Brain microvascular endothelial cell (primary cell): Measurements from ENCODE around the gene FRMD6.

Experiments used
- DNase-seq: peaks from one replicate; pipeline ENCODE4 v3.0.0-alpha.2; 2020
- H3K27ac ChIP-seq: fragments of 250-450 bp; sonication (Bioruptor Pico); 2 replicates; pipeline ENCODE4 v1.5.1; 2020; ENCODE audit warnings: mild to moderate bottlenecking, moderate library complexity
- H3K27me3 ChIP-seq: fragments of 250-450 bp; sonication (Bioruptor Pico); replicated peaks from 2 replicates; pipeline ENCODE4 v1.5.1; 2020; ENCODE audit warnings: mild to moderate bottlenecking
- H3K36me3 ChIP-seq: fragments of 250-450 bp; sonication (Bioruptor Pico); replicated peaks from 2 replicates; pipeline ENCODE4 v1.5.1; 2020; ENCODE audit warnings: mild to moderate bottlenecking
- H3K4me3 ChIP-seq: 2 replicates; pipeline ENCODE4 v1.5.1; 2011; ENCODE audit warnings: low read depth, mild to moderate bottlenecking, control low read depth, low read length, moderate library complexity
- in situ Hi-C: cut with HindIII; loops from 2 replicates; pipeline ENCODE4 v1.10.0; 2017; ENCODE audit warnings: low sequenced_read_pairs, low pct_ligation_motif_present
- TF ChIP-seq, protein P1 (sequence below): IDR thresholded peaks from 2 replicates; pipeline ENCODE4 v1.5.1; 2011; ENCODE audit warnings: low read depth, mild to moderate bottlenecking, moderate library complexity, low read length, control low read depth, inconsistent platforms; ENCODE audit errors: missing control alignments

FRMD6 gene

DNA sequence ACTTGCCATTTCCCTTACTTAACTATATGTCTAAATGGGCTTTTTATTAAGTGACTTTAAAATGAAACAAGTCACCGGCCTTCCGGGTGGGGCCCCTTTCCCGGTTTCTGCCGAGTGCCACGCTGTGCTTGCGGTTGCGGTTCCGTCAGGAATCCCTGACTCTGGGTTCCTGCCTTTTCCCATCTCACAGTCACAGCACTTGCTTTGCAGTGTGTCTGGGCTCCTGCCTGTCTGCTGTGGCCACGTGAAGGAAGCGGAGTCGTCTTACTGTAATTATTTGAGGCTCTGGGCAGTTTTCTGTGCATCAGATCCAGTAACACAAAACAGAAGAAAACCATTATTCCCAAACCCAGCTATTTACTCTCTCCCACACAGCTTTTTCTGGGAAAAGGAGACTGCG lies 44.0 kb upstream of the FRMD6 start:
- H3K4me3 ChIP-seq = no peak overlapping the region
- peak; percentile 63 for DNase-seq
- peak overlapping the region; percentile 65 for H3K27ac ChIP-seq
- TF ChIP-seq, protein P1, sequence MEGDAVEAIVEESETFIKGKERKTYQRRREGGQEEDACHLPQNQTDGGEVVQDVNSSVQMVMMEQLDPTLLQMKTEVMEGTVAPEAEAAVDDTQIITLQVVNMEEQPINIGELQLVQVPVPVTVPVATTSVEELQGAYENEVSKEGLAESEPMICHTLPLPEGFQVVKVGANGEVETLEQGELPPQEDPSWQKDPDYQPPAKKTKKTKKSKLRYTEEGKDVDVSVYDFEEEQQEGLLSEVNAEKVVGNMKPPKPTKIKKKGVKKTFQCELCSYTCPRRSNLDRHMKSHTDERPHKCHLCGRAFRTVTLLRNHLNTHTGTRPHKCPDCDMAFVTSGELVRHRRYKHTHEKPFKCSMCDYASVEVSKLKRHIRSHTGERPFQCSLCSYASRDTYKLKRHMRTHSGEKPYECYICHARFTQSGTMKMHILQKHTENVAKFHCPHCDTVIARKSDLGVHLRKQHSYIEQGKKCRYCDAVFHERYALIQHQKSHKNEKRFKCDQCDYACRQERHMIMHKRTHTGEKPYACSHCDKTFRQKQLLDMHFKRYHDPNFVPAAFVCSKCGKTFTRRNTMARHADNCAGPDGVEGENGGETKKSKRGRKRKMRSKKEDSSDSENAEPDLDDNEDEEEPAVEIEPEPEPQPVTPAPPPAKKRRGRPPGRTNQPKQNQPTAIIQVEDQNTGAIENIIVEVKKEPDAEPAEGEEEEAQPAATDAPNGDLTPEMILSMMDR = no peak
- in situ Hi-C loops = no loop called here
- H3K36me3 ChIP-seq = no peaks in the 10 kb centered on the region
- no peaks in the 10 kb centered on the region for H3K27me3 ChIP-seq

DNA sequence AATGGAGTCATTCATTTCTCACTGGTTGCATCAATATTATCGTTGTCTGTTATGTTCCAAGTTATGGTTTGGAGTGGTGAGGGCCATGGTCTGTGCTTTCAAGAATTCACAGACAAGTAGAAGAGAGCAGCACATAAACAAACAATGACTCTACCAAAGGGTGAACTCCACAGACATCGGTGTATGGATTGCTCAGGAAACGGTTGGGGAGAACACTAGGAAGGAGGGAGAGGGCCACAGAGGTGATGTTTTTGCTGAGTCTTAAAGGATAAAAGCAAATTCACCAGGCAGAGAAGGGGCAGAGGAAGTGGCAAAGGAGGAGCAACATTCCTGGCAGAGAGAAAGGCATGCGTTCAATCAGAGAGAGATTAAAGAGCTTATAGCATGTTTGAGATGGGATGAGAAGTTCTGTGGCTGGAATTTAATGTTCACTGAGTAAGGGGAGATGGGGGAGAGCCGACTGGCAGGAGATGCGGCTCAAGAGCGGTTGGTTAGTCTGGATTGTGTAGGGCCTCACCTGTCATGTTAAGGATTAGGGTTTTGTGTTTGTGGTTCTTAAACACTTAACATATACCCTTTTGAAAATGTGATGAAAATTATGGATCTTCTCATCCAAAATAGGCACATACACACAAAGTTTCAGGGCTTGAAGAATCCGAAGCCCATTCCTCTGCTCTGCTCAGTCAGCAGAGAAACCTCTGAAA lies 42.3 kb upstream of the FRMD6 start:
- in situ Hi-C loops = no loop called here
- Histone ChIP-seq H3K4me3 (no peak overlapping the region), H3K36me3 (no peaks in the 10 kb centered on the region), H3K27me3 (no peaks in the 10 kb centered on the region), H3K27ac (peak overlapping the region; percentile 25)
- DNase-seq = no peak
- TF ChIP-seq, protein P1 = no peak

DNA sequence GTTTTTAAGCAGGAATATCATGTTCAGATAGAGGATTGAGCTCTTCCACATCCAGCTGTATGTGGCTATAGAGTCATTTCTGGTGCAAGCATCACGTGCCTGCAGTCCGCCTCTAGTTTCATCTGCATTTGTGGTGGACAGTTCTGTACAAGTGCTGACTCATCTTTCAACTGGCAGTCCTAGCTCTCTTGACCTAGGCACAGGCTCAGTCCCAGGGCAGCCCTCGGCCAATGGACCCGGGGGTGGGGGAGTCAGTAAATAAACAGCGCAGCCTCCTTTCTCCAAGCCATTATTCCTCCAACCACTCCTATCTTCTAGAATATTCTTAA lies 41.8 kb upstream of the FRMD6 start:
- no peaks in the 10 kb centered on the region for H3K36me3 ChIP-seq
- peak; percentile 78 for DNase-seq
- in situ Hi-C loops = no loop called here
- H3K27me3 ChIP-seq = no peaks in the 10 kb centered on the region
- H3K27ac ChIP-seq = peak overlapping the region; percentile 25
- no peak overlapping the region for H3K4me3 ChIP-seq
- TF ChIP-seq, protein P1 = no peak

DNA sequence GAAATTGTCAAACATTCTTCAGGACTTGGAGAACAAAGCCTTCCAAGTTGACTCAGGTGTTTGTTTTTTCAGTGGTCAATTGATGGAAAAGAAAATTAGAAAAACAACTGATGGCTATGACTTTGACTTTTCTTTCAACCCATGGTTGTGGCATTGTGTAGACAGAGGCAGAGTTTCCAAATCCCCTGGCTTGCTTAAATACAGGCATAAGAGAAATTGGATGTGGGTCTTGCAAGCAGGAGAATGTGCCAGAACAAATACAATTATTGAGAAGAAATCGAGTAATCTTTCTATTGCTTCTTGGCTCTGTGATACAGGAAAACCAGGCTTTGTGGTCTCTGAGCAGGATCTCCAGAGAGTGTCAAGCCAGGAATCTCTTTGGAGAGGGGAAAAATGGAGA lies 40.9 kb upstream of the FRMD6 start:
- H3K27me3 ChIP-seq = no peaks in the 10 kb centered on the region
- TF ChIP-seq, protein P1 = no peak
- no peak overlapping the region for H3K27ac ChIP-seq
- H3K4me3 ChIP-seq = no peak overlapping the region
- in situ Hi-C loops = no loop called here
- no peaks in the 10 kb centered on the region for H3K36me3 ChIP-seq
- DNase-seq = no peak

DNA sequence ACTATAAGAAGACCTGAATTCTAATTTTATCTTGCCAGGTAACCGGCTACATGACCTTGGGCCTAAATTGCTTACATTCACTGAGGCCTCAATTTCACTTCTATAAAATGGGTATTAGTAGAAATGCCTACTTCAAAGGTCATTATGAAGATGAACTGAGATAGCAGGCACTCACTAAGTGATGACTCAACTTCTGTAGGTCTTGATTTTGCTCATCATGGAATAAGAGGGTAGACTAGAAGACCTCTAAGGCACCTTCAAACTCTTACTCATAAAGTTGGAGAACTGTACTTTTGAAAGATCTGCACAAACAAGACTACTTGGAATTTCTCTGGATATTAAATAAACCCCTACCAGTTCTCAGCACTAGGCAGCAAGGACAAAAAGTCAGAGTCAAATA lies 39.3 kb upstream of the FRMD6 start:
- H3K27ac ChIP-seq = no peak overlapping the region
- in situ Hi-C loops = no loop called here
- no peaks in the 10 kb centered on the region for H3K27me3 ChIP-seq
- no peak overlapping the region for H3K4me3 ChIP-seq
- DNase-seq = no peak
- no peaks in the 10 kb centered on the region for H3K36me3 ChIP-seq
- TF ChIP-seq, protein P1 = no peak

DNA sequence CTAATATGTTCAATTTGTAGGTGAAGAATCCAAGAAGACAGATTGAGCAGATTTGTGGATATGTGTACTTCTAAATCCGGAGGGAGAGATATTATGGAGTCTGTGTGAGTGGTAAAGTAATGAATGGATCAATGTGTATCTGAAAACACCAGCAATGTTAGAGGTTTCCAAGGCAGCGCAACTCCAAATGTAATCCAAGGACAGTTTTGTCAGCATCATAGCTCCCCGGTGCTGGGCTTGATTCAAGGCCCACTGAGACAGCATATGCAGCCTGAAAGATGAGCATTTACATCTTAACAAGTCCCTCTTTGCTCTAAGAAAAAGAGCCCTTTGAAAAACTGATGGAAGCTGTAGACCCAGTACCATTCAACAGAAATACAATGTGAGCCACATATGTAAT lies 38.3 kb upstream of the FRMD6 start:
- no peak for DNase-seq

More for the DNA sequence above, 38.3 kb upstream of the FRMD6 start:
- in situ Hi-C loops = no loop called here
- Histone ChIP-seq H3K27me3 (no peaks in the 10 kb centered on the region), H3K27ac (no peak overlapping the region), H3K4me3 (no peak overlapping the region), H3K36me3 (no peaks in the 10 kb centered on the region)
- TF ChIP-seq, protein P1 = no peak
